Measurements from ENCODE around the gene PBX3. TPM values are rescaled to one million over a fixed set of nuclear protein-coding genes. Genes with fewer than 3 reads are reported as not detected.

Gene PBX3
- total and polyA plus RNA-seq, 2 donors (not counting 1 experiment from before 2014, with no cell fraction given): 15.5 to 39.0 TPM

- ATAC-seq (ENCODE audit: low read depth): no peak
- H3K4me1 ChIP-seq (ENCODE audit: control insufficient read depth in 2 of 2, insufficient read depth in 2 of 2, low read length in 2 of 2): peaks cover 0 to 7% of the 10 kb centered on the region in 2 donors
- H3K79me2 ChIP-seq (ENCODE audit: control insufficient read depth, insufficient read depth, low read length): no peaks in the 10 kb centered on the region
- H3K4me3 Mint-ChIP-seq: no peak overlapping the region
- ChIA-PET CTCF (no interaction called here), POLR2A (no interaction called here)
- no peak overlapping the region for H3K9ac ChIP-seq (ENCODE audit: low read length)
- no peak overlapping the region for H3K27ac ChIP-seq (ENCODE audit: low read length in 2 of 2)
- TF ChIP-seq CTCF (IDR thresholded peaks at IDR 0.05) (no peak), EZH2 (IDR thresholded peaks at IDR 0.05; ENCODE audit: borderline replicate concordance, insufficient read depth, low read depth, low read length, poor library complexity, severe bottlenecking) (no peak)
- H3K9me3 Mint-ChIP-seq (ENCODE audit: insufficient read depth): peaks cover 5% of the 10 kb centered on the region
- H3K27ac Mint-ChIP-seq: no peak overlapping the region
- no peaks in the 10 kb centered on the region for H4K20me1 ChIP-seq (ENCODE audit: control insufficient read depth, insufficient read depth, low read length, poor library complexity, severe bottlenecking)
- DNase-seq: no peak
- no peaks in the 10 kb centered on the region for H3K36me3 ChIP-seq (replicated peaks in 1 of 2; ENCODE audit: control extremely low read depth in 1 of 2, control insufficient read depth in 1 of 2, extremely low read depth in 1 of 2, insufficient read depth in 2 of 2, low read length in 1 of 2)
- WGBS (ENCODE audit: insufficient coverage): 81% methylated on average over 6 of the region's 10 CpGs
- peaks cover 1% of the 10 kb centered on the region for H3K27me3 Mint-ChIP-seq
- H3K27me3 ChIP-seq (replicated peaks in 1 of 4; ENCODE audit: control extremely low read depth in 1 of 4, control insufficient read depth in 3 of 4, insufficient read depth in 4 of 4, low read length in 3 of 4): no peaks in the 10 kb centered on the region
- H3K4me2 ChIP-seq (replicated peaks; ENCODE audit: low read depth, low read length, poor library complexity, severe bottlenecking): no peak overlapping the region
- peaks cover 0 to 16% (median 0%) of the 10 kb centered on the region in 3 donors for H3K9me3 ChIP-seq (ENCODE audit: control extremely low read depth in 1 of 3, control insufficient read depth in 2 of 3, insufficient read depth in 1 of 3, low read length in 2 of 3)
- H3K4me3 ChIP-seq (ENCODE audit: control extremely low read depth in 1 of 5, extremely low read depth in 1 of 5, insufficient read depth in 1 of 5, low read depth in 2 of 5, low read length in 4 of 5): no peak overlapping the region
- no peak overlapping the region for H2AFZ ChIP-seq (ENCODE audit: insufficient read depth, low read depth, low read length, poor library complexity, severe bottlenecking)
- intact Hi-C loops (cut with micrococcal nuclease): no loop called here
- peaks cover 8% of the 10 kb centered on the region for H3K4me1 Mint-ChIP-seq
Observed at GRCh38 chr9:125973547-125973946, 226.4 kb downstream of the PBX3 start.

- Mint-ChIP-seq H3K9me3 (ENCODE audit: insufficient read depth) (peaks cover 9% of the 10 kb centered on the region), H3K4me3 (no peak overlapping the region), H3K4me1 (no peaks in the 10 kb centered on the region), H3K27me3 (peaks cover 3% of the 10 kb centered on the region), H3K27ac (no peak overlapping the region)
- TF ChIP-seq CTCF (IDR thresholded peaks at IDR 0.05): no peak
- TF ChIP-seq EZH2 (IDR thresholded peaks at IDR 0.05; ENCODE audit: borderline replicate concordance, insufficient read depth, low read depth, low read length, poor library complexity, severe bottlenecking): no peak
- WGBS (ENCODE audit: insufficient coverage): 85% methylated on average over 2 of the region's 4 CpGs
- H3K27me3 ChIP-seq (replicated peaks in 1 of 4; ENCODE audit: control extremely low read depth in 1 of 4, control insufficient read depth in 3 of 4, insufficient read depth in 4 of 4, low read length in 3 of 4): no peaks in the 10 kb centered on the region
- ChIA-PET POLR2A (no interaction called here), CTCF (no interaction called here)
- peaks cover 4 to 16% (median 4%) of the 10 kb centered on the region in 3 donors for H3K9me3 ChIP-seq (ENCODE audit: control extremely low read depth in 1 of 3, control insufficient read depth in 2 of 3, insufficient read depth in 1 of 3, low read length in 2 of 3)
- no peak overlapping the region for H3K27ac ChIP-seq (ENCODE audit: low read length in 2 of 2)
- ATAC-seq (ENCODE audit: low read depth) (no peak), DNase-seq (no peak)
- H3K4me2 ChIP-seq (replicated peaks; ENCODE audit: low read depth, low read length, poor library complexity, severe bottlenecking): no peak overlapping the region
- no peak overlapping the region for H3K4me3 ChIP-seq (ENCODE audit: control extremely low read depth in 1 of 5, extremely low read depth in 1 of 5, insufficient read depth in 1 of 5, low read depth in 2 of 5, low read length in 4 of 5)
- H4K20me1 ChIP-seq (ENCODE audit: control insufficient read depth, insufficient read depth, low read length, poor library complexity, severe bottlenecking): no peaks in the 10 kb centered on the region
- H3K9ac ChIP-seq (ENCODE audit: low read length): no peak overlapping the region
- H3K4me1 ChIP-seq (ENCODE audit: control insufficient read depth in 2 of 2, insufficient read depth in 2 of 2, low read length in 2 of 2): no peaks in the 10 kb centered on the region
- no peaks in the 10 kb centered on the region for H3K36me3 ChIP-seq (replicated peaks in 1 of 2; ENCODE audit: control extremely low read depth in 1 of 2, control insufficient read depth in 1 of 2, extremely low read depth in 1 of 2, insufficient read depth in 2 of 2, low read length in 1 of 2)
- no peak overlapping the region for H2AFZ ChIP-seq (ENCODE audit: insufficient read depth, low read depth, low read length, poor library complexity, severe bottlenecking)
- no peaks in the 10 kb centered on the region for H3K79me2 ChIP-seq (ENCODE audit: control insufficient read depth, insufficient read depth, low read length)
- intact Hi-C loops (cut with micrococcal nuclease): no loop called here
Observed at GRCh38 chr9:125974705-125975104, 227.5 kb downstream of the PBX3 start.

Data from B cell (primary cell).